ENCODE results near the gene RIPK1. TPM values are rescaled to one million over a fixed set of nuclear protein-coding genes. Genes with fewer than 3 reads are reported as not detected.

Gene RIPK1
- total RNA-seq, 1 donor from 2014 or later: 22.4 TPM

DNA sequence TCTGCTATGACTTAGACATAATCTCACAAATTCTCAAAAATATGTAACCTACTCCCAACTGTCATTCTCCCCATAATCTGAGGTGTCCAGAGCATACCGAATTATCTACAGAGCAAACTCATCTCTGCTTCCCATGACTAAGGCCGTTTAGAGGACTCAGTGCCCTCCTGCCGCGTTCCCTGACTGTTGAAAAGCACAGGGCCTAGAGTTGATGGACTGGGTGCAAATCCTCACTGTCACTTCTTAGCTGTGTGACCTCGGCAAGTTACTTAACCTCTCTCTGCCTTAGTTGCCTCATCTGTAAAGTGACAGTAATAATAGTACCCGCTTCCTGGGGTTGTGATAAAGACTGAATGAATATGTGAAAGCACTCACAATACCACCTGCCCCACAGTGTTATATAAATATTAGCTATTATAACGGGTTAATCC lies 93.8 kb downstream of the RIPK1 start:
- DNase-seq (ENCODE audit: low read depth in 2 of 2): peak; percentile 17

DNA sequence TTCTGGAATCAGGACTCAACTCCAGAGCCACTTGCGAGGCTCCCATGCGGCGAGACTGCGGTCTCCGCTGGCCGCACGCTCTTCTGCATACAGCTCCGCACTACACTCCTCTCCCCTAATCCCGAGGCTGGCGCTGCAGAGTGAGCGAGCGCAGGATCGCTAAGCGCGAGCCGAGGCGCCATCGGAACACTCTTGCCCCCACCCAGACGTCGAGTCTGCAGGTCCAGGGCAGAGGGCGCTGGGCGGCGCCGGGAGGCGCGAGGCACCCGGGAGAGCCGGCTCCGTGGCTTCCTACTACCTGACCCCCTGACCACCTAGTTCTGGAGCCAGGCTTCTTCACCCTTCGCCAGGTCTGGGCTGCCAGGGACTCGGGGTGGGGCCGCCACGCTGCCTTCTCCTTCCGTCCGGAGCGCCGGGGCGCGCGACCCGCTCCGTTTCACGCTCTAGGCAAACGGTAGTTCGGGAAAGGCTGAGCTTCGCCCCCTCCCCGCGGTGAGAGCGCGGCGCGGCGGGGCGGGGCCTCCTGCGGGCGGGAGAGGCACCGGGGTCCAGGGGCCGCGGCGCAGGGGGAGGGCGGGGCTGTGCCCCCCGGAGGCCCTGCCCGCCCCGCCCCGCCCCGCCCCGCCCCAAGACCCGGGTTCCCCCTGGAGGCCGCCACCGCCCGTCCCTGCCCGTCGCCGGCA lies 94.4 kb downstream of the RIPK1 start:
- DNase-seq (ENCODE audit: low read depth in 2 of 2): peak; percentile 69 to 78

GRCh38 chr6:3163248-3163594 lies 94.9 kb downstream of the RIPK1 start:
- DNase-seq (ENCODE audit: low read depth in 2 of 2): no peak

- no peak for DNase-seq (ENCODE audit: low read depth in 2 of 2)
Observed at GRCh38 chr6:3164388-3164787, 96.1 kb downstream of the RIPK1 start.

Other genes starting within 250 kb of the RIPK1 start
- gene SERPINB1, start 226.6 kb upstream of the RIPK1 start, total RNA-seq: 3.8 and 21.8 TPM in 2 replicates
- gene SERPINB9, start 165.2 kb upstream of the RIPK1 start, total RNA-seq: 38.5 and 70.2 TPM in 2 replicates
- gene SERPINB6, start 96.9 kb upstream of the RIPK1 start, total RNA-seq: 79.0 and 112 TPM in 2 replicates
- 7.6 and 8.5 TPM in 2 replicates for gene NQO2, start 68.6 kb upstream of the RIPK1 start, total RNA-seq
- 7.9 and 8.5 TPM in 2 replicates for gene BPHL, start 50.2 kb downstream of the RIPK1 start, total RNA-seq
- gene TUBB2A, start 89.0 kb downstream of the RIPK1 start, total RNA-seq: 34.9 and 43.5 TPM in 2 replicates
- 1.8 and 2.0 TPM in 2 replicates for gene TUBB2B, start 159.2 kb downstream of the RIPK1 start, total RNA-seq
- 31.9 and 45.3 TPM in 2 replicates for gene PSMG4, start 190.5 kb downstream of the RIPK1 start, total RNA-seq